Stimulated activated CD4-positive, alpha-beta T cell treated with anti-CD3 and anti-CD28 coated beads, Interleukin-4, amount 100 ng/mL, for 1 hour (primary cell): Measurements from ENCODE around the gene DHX30.
"Not testable (repeated sequence)": the region's sequence is repeated elsewhere in the genome, so short reads cannot be mapped to it uniquely, and the experiment has no call there.

Source experiments
- DNase-seq: peaks from one replicate; pipeline ENCODE4 v3.0.0-alpha.2; 2020

The DHX30 gene

DNA sequence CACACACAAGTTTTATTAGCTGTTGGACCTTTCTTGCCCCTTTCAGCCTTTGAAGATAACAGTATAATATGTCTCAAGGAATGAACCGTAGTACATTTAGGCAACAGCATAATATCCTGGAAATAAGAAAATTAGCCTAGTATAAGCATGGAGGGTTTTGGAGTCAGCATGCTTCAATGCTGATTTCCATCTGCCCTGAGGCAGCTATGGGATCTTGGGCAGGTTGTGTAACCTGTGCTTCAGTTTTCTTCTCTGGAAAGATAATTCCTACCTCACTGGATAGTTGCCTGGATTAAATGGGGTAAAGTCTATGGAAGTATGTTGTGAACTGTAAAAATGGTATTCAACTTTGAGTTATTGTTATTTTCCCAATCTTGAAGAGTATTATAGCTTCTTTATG is 1.6 kb downstream of the DHX30 start:
- DNase-seq: no peak

DNA sequence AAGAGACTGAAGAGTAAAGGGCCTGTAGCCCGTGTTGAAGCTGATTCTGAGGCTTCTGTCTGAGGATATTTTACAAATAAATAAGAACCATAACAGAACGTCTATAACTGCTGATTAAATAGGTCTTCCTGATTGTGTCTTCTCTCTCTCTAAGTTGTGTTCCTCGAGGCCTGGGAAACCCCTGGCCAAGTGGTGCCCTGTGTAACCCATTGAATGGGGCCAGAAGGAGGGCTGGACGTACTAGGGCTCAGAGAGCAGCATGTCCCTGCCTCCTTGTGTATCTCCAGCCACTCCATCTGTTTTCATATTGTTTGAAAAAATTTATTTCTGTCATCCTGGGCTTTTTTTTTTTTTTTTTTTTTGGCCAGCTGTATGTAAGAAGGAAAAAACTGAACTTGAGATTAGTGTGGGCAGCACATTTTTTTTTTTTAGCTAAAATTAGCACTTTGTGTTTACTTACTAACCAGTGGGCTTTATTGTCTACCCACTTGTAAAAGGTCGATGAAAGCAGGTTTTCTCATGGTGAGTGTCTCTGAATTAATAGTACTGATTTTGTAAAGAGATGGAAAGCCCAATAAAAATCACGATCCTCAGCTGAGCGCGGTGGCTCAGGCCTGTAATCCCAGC is 10.7 kb downstream of the DHX30 start:
- DNase-seq: no peak

DNA sequence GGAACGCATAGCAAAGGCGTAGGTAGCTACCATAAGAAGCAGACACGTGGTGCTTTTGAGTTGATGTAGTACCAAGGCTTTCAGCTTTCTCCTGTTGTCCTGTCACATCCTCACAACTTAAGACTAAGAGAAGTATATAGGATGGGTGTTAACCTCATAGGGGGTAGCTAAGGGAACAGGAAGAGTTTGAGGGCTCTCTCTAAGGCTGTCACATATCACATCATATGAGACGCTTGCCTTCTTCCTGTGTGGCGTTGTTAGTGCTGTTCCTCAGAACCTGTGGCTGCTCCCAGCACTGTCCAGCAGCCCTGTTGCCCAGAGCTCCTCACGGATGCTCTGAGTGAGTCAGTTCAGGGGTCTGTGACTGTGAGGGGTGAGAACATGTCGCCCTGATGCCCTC is 14.7 kb downstream of the DHX30 start:
- DNase-seq: no peak

DNA sequence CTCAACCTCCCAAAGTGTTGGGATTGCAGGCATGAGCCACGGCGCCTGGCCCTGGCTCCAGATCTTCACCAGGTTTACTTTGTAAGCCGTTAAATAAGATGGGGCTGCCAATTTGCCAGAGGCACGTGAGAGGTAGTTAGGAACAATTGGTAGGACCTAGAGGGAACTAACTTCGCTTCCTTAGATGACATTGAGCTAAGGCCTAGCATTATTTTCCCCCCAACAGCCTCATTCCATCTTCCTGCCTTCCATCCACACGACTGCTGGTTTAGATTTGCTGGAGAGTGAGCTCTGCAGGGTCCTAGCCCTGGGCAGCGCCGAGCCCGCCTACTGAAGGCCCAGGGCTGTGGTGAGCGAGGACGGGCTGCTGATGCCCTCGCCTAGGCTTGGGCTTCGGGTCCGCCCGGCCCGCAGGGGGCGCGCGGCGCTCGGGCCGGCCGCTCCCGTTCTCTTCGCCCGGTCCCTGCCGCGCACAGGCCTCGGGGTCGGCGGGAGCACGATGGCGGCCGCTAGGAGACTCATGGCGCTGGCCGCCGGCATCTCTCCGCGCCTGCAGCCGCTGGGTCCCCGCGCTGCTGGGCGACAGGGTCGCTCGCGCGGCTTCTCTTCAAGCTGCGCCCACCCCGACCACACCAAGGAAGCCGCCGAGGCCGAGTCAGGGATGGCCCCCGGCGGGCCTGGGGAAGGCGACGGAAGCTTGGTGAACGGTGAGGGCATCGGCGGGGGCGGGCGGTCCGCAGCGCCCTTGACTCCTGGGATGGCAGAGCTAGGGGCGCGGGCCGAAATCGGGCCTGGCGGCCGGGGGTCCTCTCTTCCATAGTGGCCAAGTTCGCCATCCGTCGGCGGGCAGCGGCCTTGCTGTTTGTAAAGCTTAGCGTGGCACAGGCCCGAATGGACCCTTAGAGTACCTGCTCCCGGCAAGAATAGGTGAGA is 21.9 kb downstream of the DHX30 start:
- peak; percentile 79 for DNase-seq

DNA sequence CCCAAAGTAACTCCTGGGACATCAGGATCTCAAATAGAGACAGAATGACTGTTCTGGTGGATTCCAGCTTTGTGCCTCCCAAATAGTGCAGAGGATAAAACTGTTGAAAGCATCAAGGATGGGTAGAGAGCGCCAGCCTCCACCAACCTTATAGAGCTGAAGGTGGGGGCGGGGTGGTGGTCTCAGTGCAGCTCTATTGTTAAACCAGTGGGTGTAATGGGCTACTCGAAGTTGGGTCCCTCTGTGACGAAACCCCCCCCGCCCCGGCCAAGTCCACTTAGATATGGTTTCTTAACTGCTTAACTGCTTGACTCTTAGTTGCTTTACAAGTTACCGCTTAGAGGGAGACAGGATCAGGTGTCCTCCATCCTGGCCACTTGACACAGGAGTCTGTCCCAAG is 22.7 kb downstream of the DHX30 start:
- no peak for DNase-seq

DNA sequence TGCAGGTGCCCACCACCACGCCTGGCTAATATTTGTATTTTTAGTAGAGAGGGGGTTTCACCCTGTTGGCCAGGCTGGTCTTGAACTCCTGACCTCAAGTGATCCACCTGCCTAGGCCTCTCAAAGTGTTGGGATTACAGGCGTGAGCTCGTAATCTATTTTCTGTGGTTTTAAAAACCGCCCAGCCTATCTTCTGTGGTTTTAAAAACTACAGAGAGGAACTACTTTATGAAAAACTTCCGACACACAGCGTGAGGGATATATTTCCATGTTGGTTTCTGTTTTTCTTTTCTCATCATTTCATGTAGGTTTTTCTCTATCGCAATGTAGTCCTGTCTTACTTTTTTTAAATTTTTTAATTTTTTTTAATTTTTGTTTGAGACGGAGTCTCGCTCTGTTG is 26.5 kb downstream of the DHX30 start:
- DNase-seq: not testable (repeated sequence)

DNA sequence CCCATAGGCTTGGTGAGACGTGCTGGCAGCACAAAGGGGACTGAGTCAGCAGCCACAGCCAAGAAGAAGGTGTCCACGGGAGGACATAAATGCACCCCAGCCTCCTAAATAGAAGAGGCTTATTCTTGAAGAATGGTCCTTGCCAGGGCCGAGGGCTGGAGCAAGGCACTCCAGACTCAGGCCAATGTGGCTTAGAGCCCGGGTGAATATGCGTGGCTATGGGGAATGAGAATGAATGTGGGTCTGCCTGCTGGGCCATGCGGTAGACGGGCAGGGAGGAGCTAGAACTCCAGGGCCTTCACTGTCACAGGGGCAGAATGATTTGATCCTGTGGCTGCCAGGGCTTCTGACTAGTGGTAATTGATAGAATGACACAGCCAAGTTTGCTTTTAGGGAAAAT is 34.0 kb downstream of the DHX30 start:
- no peak for DNase-seq

DNA sequence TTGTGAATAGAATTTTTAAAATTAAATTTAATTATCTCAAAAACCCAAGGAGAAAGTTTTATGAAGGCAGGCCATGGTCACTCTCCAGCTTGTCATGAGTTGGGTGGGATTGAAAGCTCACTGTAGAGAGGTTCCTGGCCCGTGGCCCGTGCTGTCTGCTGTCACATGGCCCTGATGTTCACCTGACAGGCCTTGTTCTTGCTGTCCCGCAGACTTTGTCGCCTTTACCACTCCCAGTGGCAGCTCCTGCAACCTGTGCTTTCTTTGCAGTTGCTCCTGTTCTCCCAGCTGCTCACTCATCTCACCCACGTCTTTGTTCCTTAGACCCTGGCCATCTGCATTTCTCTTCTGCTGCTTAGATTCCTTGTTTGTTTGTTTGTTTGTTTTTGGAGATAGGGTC is 35.6 kb downstream of the DHX30 start:
- no peak for DNase-seq

DNA sequence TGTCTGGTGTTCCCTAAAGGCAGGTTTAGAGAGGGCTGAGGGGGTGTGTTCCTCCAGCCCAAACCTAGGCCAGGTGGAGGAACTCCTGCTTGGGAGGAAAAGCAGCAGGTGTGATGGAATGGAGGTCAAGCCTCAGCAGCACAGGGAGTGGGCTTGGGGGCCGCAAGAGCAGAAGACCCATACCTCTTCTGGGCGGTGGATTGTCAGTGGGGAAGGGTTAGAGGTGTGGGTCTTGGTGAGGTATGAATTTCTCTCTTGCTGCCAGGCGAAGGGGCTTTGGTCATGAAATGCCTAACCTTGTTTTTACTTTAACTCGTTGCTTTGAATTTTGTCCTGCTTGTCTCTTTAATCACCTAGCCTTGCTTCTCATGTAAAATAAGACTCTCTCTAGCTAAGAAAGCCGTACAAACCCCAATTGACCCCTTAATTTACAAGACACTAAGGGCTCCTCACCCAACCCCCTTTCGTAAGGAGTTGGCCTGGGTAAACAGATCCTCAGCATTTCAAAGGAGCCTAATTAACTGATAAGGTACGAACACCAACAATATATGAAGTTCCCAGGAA is 38.9 kb downstream of the DHX30 start:
- no peak for DNase-seq

DNA sequence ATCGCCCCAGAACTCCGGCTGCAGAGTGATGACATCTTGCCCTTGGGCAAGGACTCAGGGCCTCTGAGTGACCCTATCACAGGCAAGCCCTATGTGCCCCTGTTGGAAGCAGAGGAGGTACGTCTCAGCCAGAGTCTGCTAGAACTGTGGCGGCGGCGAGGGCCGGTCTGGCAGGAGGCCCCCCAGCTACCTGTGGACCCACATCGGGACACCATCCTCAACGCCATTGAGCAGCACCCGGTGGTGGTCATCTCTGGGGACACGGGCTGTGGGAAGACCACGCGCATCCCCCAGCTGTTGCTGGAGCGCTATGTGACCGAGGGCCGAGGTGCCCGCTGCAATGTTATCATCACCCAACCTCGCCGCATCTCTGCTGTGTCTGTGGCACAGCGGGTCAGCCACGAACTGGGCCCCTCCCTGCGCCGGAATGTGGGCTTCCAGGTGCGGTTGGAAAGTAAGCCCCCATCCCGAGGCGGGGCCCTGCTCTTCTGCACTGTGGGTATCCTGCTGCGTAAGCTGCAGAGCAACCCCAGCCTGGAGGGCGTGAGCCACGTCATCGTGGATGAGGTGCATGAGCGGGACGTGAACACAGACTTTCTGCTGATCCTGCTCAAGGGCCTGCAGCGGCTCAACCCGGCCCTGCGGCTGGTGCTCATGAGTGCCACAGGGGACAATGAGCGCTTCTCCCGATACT is 43.4 kb downstream of the DHX30 start:
- DNase-seq: no peak

DNA sequence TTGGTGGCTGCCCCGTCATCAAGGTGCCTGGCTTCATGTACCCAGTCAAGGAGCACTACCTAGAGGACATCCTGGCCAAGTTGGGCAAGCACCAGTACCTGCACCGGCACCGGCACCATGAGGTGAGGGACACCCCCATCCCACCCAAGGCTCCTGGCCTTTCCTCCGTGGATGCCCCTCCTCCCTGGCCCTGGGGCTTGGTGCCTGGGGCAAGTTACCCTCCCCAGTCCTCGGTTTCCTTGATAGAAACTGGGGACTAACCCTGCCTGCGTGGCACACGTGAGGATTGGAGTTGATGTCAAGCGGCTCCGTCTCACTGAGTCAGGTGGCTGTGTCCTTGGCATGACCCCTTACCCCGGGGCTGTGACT is 43.9 kb downstream of the DHX30 start:
- no peak for DNase-seq

DNA sequence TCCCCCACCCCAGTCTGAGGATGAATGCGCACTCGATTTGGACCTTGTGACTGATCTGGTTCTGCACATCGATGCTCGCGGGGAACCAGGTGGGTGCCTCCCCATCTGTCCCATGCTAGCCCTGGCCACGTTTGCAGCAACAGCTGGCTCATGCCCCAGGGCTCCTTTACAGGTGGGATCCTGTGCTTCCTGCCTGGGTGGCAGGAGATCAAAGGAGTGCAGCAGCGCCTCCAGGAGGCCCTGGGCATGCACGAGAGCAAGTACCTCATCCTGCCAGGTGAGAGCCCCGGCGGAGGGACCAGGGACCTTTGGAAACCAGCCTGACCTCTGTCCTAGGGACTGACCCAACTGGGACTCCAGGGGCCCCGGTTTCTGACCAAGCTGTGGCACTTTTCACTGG is 44.3 kb downstream of the DHX30 start:
- DNase-seq: no peak

DNA sequence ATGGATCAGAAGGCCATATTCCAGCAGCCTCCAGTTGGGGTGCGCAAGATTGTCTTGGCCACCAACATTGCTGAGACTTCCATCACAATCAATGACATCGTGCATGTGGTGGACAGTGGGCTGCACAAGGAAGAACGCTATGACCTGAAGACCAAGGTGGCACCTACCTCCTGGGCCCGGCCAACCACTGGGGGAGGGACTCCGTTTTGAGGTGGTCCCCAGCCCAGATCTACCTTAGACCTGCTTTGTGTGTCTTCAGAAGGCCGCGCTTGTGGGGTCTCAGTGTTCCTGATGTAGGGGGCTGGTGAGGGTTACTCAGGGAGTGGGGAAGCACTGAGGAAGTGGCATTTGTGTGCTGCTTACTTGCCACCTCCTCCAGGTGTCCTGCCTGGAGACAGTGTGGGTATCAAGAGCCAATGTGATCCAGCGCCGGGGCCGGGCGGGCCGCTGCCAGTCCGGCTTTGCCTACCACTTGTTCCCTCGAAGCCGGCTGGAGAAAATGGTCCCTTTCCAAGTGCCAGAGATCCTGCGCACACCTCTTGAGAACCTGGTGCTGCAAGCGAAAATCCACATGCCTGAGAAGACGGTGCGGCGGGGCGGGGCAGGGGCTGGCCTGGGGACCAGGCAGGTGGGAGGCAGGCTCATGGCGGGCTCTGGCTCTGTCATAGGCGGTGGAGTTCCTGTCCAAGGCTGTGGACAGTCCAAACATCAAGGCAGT is 45.0 kb downstream of the DHX30 start:
- DNase-seq: no peak

DNA sequence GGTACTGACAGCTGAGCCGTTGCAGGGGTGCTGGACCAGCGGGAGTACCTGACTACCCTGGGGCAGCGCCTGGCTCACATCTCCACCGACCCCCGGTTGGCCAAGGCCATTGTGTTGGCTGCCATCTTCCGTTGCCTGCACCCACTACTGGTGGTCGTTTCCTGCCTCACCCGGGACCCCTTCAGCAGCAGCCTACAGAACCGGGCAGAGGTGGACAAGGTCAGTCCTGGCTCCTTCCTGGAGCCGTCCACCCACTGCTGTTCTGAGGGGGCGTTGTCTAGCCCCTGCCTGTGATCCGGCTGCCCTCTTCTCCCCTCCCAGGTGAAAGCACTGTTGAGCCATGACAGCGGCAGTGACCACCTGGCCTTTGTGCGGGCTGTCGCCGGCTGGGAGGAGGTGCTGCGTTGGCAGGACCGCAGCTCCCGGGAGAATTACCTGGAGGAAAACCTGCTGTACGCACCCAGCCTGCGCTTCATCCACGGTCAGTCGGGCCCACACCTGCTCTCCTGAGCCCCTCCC is 45.7 kb downstream of the DHX30 start:
- DNase-seq: no peak

DNA sequence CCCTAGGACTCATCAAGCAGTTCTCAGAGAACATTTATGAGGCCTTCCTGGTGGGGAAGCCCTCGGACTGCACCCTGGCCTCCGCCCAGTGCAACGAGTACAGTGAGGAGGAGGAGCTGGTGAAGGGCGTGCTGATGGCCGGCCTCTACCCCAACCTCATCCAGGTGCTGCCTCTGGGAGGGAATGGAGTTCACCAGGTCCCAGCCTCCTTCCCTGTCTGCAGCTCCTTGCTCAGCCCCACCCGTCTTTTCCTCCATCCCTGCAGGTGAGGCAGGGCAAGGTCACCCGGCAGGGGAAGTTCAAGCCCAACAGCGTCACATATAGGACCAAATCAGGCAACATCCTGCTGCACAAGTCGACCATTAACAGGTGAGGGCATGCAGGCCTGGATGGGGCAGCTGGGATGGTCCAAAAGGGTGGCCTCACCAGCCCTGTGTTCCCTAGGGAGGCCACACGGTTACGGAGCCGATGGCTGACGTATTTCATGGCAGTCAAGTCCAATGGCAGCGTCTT is 46.3 kb downstream of the DHX30 start:
- no peak for DNase-seq

DNA sequence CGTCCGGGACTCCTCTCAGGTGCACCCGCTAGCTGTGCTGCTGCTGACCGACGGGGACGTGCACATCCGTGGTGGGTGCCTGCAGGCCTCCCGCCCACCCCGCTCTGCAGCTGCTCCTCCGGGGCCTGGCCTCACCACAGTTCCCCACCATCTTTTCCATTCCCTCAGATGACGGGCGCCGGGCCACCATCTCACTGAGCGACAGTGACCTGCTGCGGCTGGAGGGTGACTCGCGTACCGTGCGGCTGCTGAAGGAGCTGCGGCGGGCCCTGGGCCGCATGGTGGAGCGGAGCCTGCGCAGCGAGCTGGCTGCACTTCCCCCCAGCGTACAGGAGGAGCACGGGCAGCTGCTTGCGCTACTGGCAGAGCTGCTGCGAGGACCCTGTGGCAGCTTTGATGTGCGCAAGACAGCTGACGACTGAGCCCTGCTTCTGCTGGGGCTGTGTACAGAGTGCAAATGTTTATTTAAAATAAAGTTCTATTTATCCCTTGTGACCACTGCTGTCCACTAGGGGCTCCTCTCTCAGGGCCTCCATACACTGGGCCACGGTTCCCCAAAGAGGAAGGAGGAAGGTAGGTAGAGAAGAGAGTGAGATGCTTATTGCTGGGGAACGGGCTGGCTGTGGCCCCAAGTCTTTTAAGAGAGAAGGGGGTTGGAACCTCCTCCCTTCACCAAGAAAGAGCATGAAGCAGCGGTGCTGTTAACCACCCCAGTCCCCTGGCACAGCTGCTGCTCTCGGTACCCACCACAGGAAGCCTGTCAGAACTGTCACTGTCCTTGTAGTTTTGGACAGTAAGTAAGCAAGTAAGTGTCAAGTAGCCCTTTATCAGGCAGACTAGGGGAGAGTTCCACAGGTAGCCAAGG is 47.0 kb downstream of the DHX30 start:
- DNase-seq: no peak

DNA sequence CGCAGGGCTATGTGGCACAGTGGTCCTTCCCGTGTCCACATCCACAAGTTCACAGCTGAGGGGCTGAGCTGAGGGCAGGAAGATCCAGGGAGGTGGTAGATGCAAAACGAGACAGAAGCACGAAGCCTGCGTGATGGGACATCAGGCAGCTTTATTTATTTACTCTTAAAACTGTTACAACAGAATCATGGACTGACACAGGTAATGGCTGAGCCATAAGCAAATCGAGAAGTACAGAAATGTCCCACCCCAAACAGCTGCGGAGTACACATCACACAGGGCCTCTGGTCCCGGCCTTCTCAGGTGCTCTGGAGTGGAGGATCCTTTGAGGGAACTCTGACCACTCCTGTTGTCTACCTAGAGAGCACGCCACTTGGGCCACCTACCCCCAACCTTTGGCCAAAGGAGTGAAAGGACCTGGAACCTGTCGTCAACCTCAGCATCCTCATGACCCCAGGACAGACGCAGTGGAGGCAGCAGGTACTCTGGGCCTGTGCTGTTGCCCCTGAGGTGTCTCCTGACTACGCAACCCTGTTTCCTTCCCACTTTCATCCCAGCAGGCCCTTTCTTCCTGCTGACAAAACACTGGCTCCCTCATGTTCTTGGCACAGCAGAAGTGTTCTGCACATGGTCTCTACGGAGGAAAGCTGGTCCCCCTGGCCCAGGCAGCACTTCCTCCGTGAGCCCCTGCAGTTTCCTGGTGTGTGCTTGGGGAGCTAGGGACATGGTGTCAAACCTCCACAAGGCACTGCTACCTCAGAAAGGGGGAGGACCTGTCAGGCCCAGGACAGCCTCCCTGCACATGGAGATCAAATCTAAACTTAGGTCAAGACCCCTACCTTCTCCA is 47.8 kb downstream of the DHX30 start:
- no peak for DNase-seq

DNA sequence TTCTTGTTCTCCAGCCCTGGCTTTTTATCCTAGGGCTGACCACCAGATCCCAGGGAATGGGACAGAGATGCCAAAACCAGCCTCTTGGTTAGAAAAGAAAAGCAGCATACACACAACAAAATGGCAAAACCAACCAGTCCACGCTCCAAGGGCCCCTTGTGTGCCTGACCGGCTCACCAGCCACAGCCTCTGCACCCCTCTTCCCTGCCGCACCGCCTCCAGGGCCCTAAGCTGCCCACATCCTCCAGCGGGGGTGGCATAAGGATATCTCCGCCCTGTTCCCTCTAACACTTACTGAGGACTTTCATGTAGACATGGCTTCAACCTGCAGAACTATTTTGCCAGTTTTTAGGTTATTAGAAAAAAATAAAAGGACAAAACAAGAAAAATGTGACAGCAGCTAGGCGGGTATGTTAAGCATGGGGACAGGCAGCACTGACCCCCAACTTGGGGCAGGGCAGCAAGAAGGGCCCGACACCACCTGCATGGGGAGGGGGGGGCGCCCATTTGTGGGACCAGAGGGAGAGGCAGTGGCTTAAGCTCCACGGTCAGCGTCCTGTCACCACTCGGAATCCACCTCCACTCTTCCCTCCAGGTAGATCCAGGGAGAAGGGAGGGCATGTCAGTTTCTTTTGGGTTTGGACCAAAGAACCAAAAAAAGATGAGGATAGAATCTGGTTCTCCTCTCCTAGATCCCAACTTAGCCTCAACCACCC is 49.1 kb downstream of the DHX30 start:
- DNase-seq: no peak
